Measurements from ENCODE around the gene ALOX12.

ALOX12 gene

GRCh38 chr17:7001318-7001961, 5.6 kb downstream of the ALOX12 start:
- DNase-seq (ENCODE audit: low read depth in 3 of 3) = no peak

- DNase-seq (ENCODE audit: low read depth in 3 of 3) = no peak
Measured at GRCh38 chr17:7002288-7003047, 6.6 kb downstream of the ALOX12 start.

DNA sequence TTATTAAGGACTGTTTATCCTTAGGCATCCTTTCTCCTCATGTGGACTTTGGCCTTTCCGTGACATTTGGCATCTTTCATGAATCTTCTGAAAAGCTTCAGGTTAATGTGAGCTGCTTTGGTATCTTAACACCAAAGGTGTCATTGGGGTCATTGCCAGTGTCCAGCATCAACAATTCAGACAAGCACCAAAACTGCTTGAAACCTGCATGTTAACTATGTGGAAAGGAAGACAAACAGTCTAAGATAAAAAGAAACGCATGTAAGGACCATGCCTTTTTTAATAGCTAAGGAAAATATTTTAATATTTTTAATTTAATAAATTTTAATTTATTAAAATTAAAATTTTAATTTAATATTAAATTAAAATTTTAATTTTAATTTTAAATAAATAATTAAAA, 7.9 kb downstream of the ALOX12 start:
- DNase-seq (ENCODE audit: low read depth in 3 of 3) = no peak

DNA sequence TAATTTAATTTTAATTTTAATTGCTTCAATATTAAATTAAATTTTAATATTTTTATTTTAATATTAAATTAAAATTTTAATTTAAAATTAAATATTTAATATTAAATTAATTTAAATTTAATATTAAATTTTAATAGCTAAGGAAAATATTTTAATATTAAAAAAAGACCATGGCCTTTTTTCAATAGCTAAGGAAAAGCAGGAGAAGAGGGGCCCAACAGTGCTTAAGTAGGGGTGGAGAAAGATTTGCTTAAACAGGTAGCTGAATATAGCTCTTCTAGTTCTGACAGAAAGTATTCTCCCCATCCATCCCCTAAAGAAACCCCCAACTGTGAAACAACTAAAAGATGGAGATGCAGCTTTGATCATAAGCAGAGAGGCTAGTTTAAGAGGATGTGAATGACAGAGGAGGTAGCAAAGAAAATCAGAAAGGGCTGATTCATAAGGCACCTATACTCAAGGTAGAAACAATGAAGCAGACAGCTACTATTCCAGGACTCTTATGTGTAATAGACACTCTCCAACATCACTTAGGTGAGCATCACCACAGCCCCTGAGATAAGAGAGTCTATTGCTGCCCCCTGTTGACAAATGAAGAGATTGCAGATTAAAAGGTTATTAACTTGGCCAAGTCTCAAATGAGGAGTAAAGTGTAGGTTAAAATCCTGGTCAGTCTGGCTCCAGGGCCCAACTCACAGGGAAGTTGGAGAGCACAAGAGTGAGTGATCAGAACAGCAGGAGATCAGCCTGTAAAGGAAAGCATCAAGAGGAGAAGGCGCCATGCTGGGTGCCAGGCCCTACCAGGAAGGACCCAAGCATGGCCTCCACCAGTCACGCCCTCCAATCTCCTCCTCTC, 8.8 kb downstream of the ALOX12 start:
- no peak for DNase-seq (ENCODE audit: low read depth in 3 of 3)

GRCh38 chr17:7005716-7006115, 9.9 kb downstream of the ALOX12 start:
- DNase-seq (ENCODE audit: low read depth in 3 of 3) = no peak

- no peak for DNase-seq (ENCODE audit: low read depth in 3 of 3)
Measured at GRCh38 chr17:7007143-7007542, 11.3 kb downstream of the ALOX12 start.

DNA sequence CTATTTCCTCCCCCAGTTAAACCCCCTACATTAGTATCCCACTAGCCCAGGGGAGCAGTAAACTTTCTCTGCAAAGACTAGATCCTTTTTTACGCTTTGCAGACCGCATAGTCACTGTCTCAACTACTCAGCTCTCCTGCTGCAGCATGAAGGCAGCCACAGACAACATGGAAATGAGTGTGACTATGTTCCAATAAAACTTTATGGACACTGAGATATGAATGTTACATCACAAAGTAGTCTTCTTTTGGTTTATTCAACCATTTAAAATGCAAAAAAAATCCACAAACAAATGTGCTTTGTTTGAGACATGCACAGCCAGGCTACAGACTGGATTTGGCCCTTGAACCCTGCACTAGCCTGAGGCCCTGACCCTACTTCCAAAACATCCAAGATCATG, 14.7 kb downstream of the ALOX12 start:
- no peak for DNase-seq (ENCODE audit: low read depth in 3 of 3)

DNA sequence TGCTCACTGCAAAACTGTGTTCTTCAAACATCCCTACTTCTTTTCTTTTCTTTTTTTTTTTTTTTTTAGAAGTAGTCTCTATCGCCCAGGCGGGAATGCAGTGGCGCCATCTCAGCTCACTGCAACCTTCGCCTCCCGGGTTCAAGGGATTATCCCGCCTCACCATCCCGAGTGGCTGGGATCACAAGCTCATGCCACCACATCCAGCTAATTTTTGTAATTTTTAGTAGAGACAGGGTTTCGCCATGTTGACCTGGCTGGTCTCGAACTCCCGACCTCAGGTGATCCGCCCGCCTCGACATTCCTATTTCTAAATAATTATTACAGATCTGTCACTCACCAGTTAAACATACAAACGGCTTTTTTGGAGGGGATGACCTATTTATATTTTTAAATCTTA, 15.6 kb downstream of the ALOX12 start:
- no peak for DNase-seq (ENCODE audit: low read depth in 3 of 3)

- no peak for DNase-seq (ENCODE audit: low read depth in 3 of 3)
Measured at GRCh38 chr17:7011942-7012254, 16.0 kb downstream of the ALOX12 start.

- peak; percentile 93 to 97 (median 94) for DNase-seq (ENCODE audit: low read depth in 3 of 3)
Measured at GRCh38 chr17:7014261-7014994, 18.6 kb downstream of the ALOX12 start.

GRCh38 chr17:7014995-7015958, 19.4 kb downstream of the ALOX12 start:
- peak; percentile 54 to 60 (median 56) for DNase-seq (ENCODE audit: low read depth in 3 of 3)

GRCh38 chr17:7016418-7016817, 20.6 kb downstream of the ALOX12 start:
- no peak for DNase-seq (ENCODE audit: low read depth in 3 of 3)

GRCh38 chr17:7016886-7017826, 21.3 kb downstream of the ALOX12 start:
- no peak for DNase-seq (ENCODE audit: low read depth in 3 of 3)

DNA sequence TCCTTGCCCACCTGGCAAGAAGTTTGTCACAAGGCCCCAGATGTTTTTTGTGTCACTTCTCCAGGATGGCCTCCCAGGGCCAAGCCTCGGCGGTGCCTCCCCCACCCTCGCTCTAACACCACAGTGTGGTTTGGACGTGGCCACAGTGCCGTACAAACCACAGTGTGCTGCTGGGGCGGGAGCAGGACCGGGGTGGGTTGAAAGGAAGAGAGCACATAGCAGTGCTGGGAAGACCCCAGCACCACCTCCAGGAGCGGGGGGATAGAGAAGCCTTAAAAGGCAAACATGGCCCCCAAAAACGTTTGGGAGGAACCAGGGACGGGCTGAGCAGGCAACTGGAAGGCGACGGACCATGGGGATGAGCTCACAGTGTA, 22.0 kb downstream of the ALOX12 start:
- DNase-seq (ENCODE audit: low read depth in 3 of 3) = no peak

- DNase-seq (ENCODE audit: low read depth in 3 of 3) = no peak
Measured at GRCh38 chr17:7018331-7018964, 22.6 kb downstream of the ALOX12 start.

GRCh38 chr17:7019367-7019766, 23.5 kb downstream of the ALOX12 start:
- no peak for DNase-seq (ENCODE audit: low read depth in 3 of 3)

- no peak for DNase-seq (ENCODE audit: low read depth in 3 of 3)
Measured at GRCh38 chr17:7019839-7020519, 24.1 kb downstream of the ALOX12 start.

GRCh38 chr17:7020894-7021664, 25.2 kb downstream of the ALOX12 start:
- DNase-seq (ENCODE audit: low read depth in 3 of 3) = no peak

Measured in stimulated activated CD4-positive, alpha-beta T cell treated with anti-CD3 and anti-CD28 coated beads, TNF-alpha, amount 100 ng/mL, for 48 hours (primary cell).